H1 (cell line): ENCODE data around the gene MAN2C1. TPM values are rescaled to one million over a fixed set of nuclear protein-coding genes. Genes with fewer than 3 reads are reported as not detected.
"Not testable (repeated sequence)": the region's sequence is repeated elsewhere in the genome, so short reads cannot be mapped to it uniquely, and the experiment has no call there.

Source experiments
- CTCF ChIA-PET: fragments of 300-600 bp; sonication (Branson Sonifier 250); formaldehyde crosslinking; loops from one replicate; lab custom pipeline; 2021; ENCODE audit not compliant: partially characterized antibody; lab: Charles Lee
- POLR2A ChIA-PET: fragments of 300-600 bp; sonication (Branson Sonifier 250); formaldehyde crosslinking; loops from one replicate; lab custom pipeline; 2021; ENCODE audit warnings: inconsistent platforms; ENCODE audit not compliant: partially characterized antibody; lab: Charles Lee
- DNase-seq, 2 experiments: peaks; one replicate each; pipeline versions ENCODE4 v3.0.0 to v3.0.0-alpha.2; 2010 to 2022; ENCODE audit warnings: low spot score in 2 of 2, low read depth in 1 of 2, mixed read lengths in 1 of 2
- FAIRE-seq: peaks from 2 replicates; lab custom pipeline; 2011; peaks lifted over from hg19 to GRCh38; lab: Jason Lieb, UNC
- H2AFZ ChIP-seq: 2 replicates; pipeline ENCODE4 v1.8.1; 2012; ENCODE audit warnings: low read length, inconsistent platforms
- H2AK5ac ChIP-seq: 2 replicates; pipeline ENCODE4 v1.6.1; 2013; ENCODE audit warnings: low read depth, low read length
- H2BK120ac ChIP-seq: replicated peaks from 2 replicates; pipeline ENCODE3; 2013; ENCODE audit warnings: low read depth, low read length, inconsistent platforms
- H2BK12ac ChIP-seq: 2 replicates; pipeline ENCODE4 v1.6.1; 2013; ENCODE audit warnings: low read depth, low read length
- H2BK15ac ChIP-seq: 2 replicates; pipeline ENCODE4 v1.6.1; 2013; ENCODE audit warnings: low read length
- H2BK20ac ChIP-seq: 2 replicates; pipeline ENCODE4 v1.6.1; 2013; ENCODE audit warnings: low read length
- H2BK5ac ChIP-seq: 2 replicates; pipeline ENCODE4 v1.6.1; 2013; ENCODE audit warnings: low read depth, low read length
- H3K14ac ChIP-seq: 2 replicates; pipeline ENCODE4 v1.6.1; 2013; ENCODE audit warnings: inconsistent platforms; ENCODE audit not compliant: insufficient read length
- H3K18ac ChIP-seq: 2 replicates; pipeline ENCODE4 v1.6.1; 2013; ENCODE audit warnings: low read length; ENCODE audit errors: extremely low read depth
- H3K23ac ChIP-seq: 2 replicates; pipeline ENCODE4 v1.6.1; 2013; ENCODE audit warnings: inconsistent platforms; ENCODE audit not compliant: insufficient read length
- H3K23me2 ChIP-seq: 2 replicates; pipeline ENCODE4 v1.6.1; 2013; ENCODE audit warnings: low read depth, low read length
- H3K27ac ChIP-seq: 2 replicates; pipeline ENCODE4 v1.6.1; 2011; ENCODE audit warnings: low read depth, low read length, inconsistent platforms
- H3K27me3 ChIP-seq, 4 experiments: replicated peaks in 1 of 4; 1 replicate in 1 of 4; 2 replicates in 3 of 4; pipeline versions ENCODE4 v1.6.1 to v1.8.1; 2011 to 2013; ENCODE audit warnings: low read length in 3 of 4, mild to moderate bottlenecking in 3 of 4, inconsistent platforms in 2 of 4, mixed read lengths in 2 of 4, moderate library complexity in 1 of 4; ENCODE audit not compliant: control insufficient read depth in 3 of 4, insufficient read depth in 3 of 4; ENCODE audit errors: extremely low read depth in 1 of 4
- H3K36me3 ChIP-seq, 4 experiments: 2 replicates each; pipeline versions ENCODE4 v1.6.1 to v1.8.1; 2011 to 2013; ENCODE audit warnings: mild to moderate bottlenecking in 4 of 4, low read length in 3 of 4, moderate library complexity in 2 of 4, control low read depth in 1 of 4, inconsistent platforms in 1 of 4; ENCODE audit not compliant: insufficient read depth in 4 of 4, control insufficient read depth in 2 of 4
- H3K4ac ChIP-seq: replicated peaks from 2 replicates; pipeline ENCODE3; 2013; ENCODE audit warnings: low read length, low read depth, mixed read lengths, inconsistent platforms; ENCODE audit not compliant: insufficient read length
- H3K4me1 ChIP-seq, 4 experiments: replicated peaks in 1 of 4; 1 replicate in 1 of 4; 2 replicates in 3 of 4; pipeline versions ENCODE4 v1.6.1 to v1.8.1; 2011 to 2013; ENCODE audit warnings: low read length in 3 of 4, inconsistent platforms in 2 of 4, mixed read lengths in 1 of 4; ENCODE audit not compliant: insufficient read depth in 4 of 4, control insufficient read depth in 3 of 4
- H3K4me2 ChIP-seq, 2 experiments: 2 replicates each; pipeline versions ENCODE4 v1.6.1 to v1.8.1; 2011 to 2013; ENCODE audit warnings: low read depth in 2 of 2, low read length in 2 of 2, control low read depth in 1 of 2, inconsistent platforms in 1 of 2, mild to moderate bottlenecking in 1 of 2; ENCODE audit not compliant: insufficient read depth in 1 of 2
- H3K4me3 ChIP-seq, 4 experiments: fragments of 200-600, 300-600 bp in 1 of 4; sonication (generic), shearing (Covaris generic), sonication (Bioruptor Twin) in 1 of 4; 2 replicates each; pipeline versions ENCODE4 v1.5.1 to v1.8.1; 2011 to 2016; ENCODE audit warnings: low read length in 4 of 4, low read depth in 3 of 4, control low read depth in 2 of 4, inconsistent platforms in 2 of 4, mild to moderate bottlenecking in 2 of 4, mixed read lengths in 1 of 4, moderate library complexity in 1 of 4; ENCODE audit not compliant: insufficient read depth in 2 of 4; ENCODE audit errors: extremely low read depth in 1 of 4
- H3K56ac ChIP-seq: replicated peaks from 2 replicates; pipeline ENCODE3; 2013; ENCODE audit warnings: low read depth, mild to moderate bottlenecking, mixed read lengths, low read length, inconsistent platforms; ENCODE audit not compliant: insufficient read length
- H3K79me1 ChIP-seq: 2 replicates; pipeline ENCODE4 v1.6.1; 2013; ENCODE audit warnings: low read depth, low read length, control low read depth
- H3K79me2 ChIP-seq, 2 experiments: 2 replicates each; pipeline versions ENCODE4 v1.6.1 to v1.8.1; 2012 to 2013; ENCODE audit warnings: low read length in 2 of 2, mild to moderate bottlenecking in 2 of 2, inconsistent platforms in 1 of 2; ENCODE audit not compliant: insufficient read depth in 2 of 2, control insufficient read depth in 1 of 2
- H3K9ac ChIP-seq, 4 experiments: replicated peaks in 1 of 4; 1 replicate in 1 of 4; 2 replicates in 3 of 4; pipeline versions ENCODE4 v1.6.1 to v1.8.1; 2011 to 2013; ENCODE audit warnings: low read depth in 3 of 4, low read length in 3 of 4, control low read depth in 2 of 4, mild to moderate bottlenecking in 2 of 4, moderate library complexity in 2 of 4, inconsistent platforms in 1 of 4; ENCODE audit errors: extremely low read depth in 1 of 4
- H3K9me3 ChIP-seq, 2 experiments: 2 replicates each; pipeline versions ENCODE4 v1.6.1 to v1.8.1; 2012 to 2013; ENCODE audit warnings: mild to moderate bottlenecking in 2 of 2, moderate library complexity in 2 of 2, control low read depth in 1 of 2, inconsistent platforms in 1 of 2, low read depth in 1 of 2, low read length in 1 of 2, mixed read lengths in 1 of 2; ENCODE audit not compliant: insufficient read depth in 2 of 2
- H4K20me1 ChIP-seq, 2 experiments: replicated peaks in 1 of 2; 2 replicates each; pipeline versions ENCODE3 to v1.8.1; 2011 to 2013; ENCODE audit warnings: inconsistent platforms in 2 of 2, low read length in 2 of 2, mild to moderate bottlenecking in 1 of 2; ENCODE audit not compliant: insufficient read depth in 2 of 2, control insufficient read depth in 1 of 2
- H4K5ac ChIP-seq: 2 replicates; pipeline ENCODE4 v1.6.1; 2013; ENCODE audit warnings: low read length, low read depth, mixed read lengths, inconsistent platforms; ENCODE audit not compliant: insufficient read length
- H4K8ac ChIP-seq: 2 replicates; pipeline ENCODE4 v1.8.0; 2013; ENCODE audit warnings: mild to moderate bottlenecking, moderate library complexity, low read length, inconsistent platforms; ENCODE audit not compliant: insufficient read depth; ENCODE audit errors: extremely low read depth
- H4K91ac ChIP-seq: replicated peaks from 2 replicates; pipeline ENCODE3; 2013; ENCODE audit warnings: low read length, mixed read lengths, inconsistent platforms; ENCODE audit not compliant: insufficient read length
- HDAC2 ChIP-seq, 2 experiments: fragments of 300-600 bp in 1 of 2; sonication (generic) in 1 of 2; IDR thresholded peaks; 2 replicates each; pipeline ENCODE4 v1.6.1; 2011 to 2012; ENCODE audit warnings: low read depth in 2 of 2, low read length in 2 of 2, mild to moderate bottlenecking in 2 of 2, moderate library complexity in 2 of 2, borderline replicate concordance in 1 of 2, inconsistent platforms in 1 of 2
- HDAC6 ChIP-seq: IDR thresholded peaks from one replicate; pipeline ENCODE4 v1.7.1; 2012; ENCODE audit warnings: low read depth, mild to moderate bottlenecking, inconsistent platforms, low read length, moderate library complexity
- RXRA ChIP-seq: IDR thresholded peaks from 2 replicates; pipeline ENCODE4 v1.6.1; 2011; ENCODE audit warnings: low read depth, mild to moderate bottlenecking, low read length, moderate library complexity; ENCODE audit not compliant: insufficient read depth
- TAF7 ChIP-seq: optimal IDR thresholded peaks from 2 replicates; pipeline ENCODE3; 2011; ENCODE audit warnings: low read depth, mild to moderate bottlenecking, inconsistent platforms, low read length, moderate library complexity, borderline replicate concordance
- WGBS, 2 experiments: shearing (Covaris generic) in 1 of 2; methylation state at CpG; one replicate each; pipeline versions ENCODE4 v1.1.6 to v1.1.7; 2013 to 2015; ENCODE audit warnings: low lambda C conversion rate in 2 of 2, mixed read lengths in 2 of 2, inconsistent platforms in 1 of 2, low coverage in 1 of 2, missing lambda C conversion rate in 1 of 2; ENCODE audit not compliant: insufficient replicate concordance in 2 of 2, insufficient coverage in 1 of 2, insufficient read length in 1 of 2; ENCODE audit errors: extremely low coverage in 1 of 2, missing lambda C conversion rate in 1 of 2; 5-methylcytosine and 5-hydroxymethylcytosine counted together
- polyA plus RNA-seq, 7 experiments: library from polyadenylated mRNA; depleted of rRNA in 3 of 7; stranded (reverse) in 5 of 7; unstranded in 2 of 7; fragments of >200 nt in 5 of 7; fragments of 200-250 nt in 2 of 7; gene quantifications; 1 replicate in 5 of 7; 2 replicates in 1 of 7; 4 replicates in 1 of 7; pipeline versions ENCODE4 v1.2.1 to v1.2.3, GENCODE V29; 2011 to 2013; ENCODE audit warnings: missing spikeins in 2 of 7, mixed read lengths in 2 of 7
- total RNA-seq: library from RNA; stranded (reverse); fragmentation: NEBNext Ultra II Directional; extraction: Animal tissue kit (Norgen Biotek cat#: 25700); gene quantifications from 2 replicates; pipeline ENCODE4 v1.2.1, GENCODE V29; 2021

MAN2C1 gene
- total and polyA plus RNA-seq, 2 of the 8 experiments (the other 6 are each of a cell fraction or from before 2014, with no cell fraction given), result 56.3 to 88.9 TPM

DNA sequence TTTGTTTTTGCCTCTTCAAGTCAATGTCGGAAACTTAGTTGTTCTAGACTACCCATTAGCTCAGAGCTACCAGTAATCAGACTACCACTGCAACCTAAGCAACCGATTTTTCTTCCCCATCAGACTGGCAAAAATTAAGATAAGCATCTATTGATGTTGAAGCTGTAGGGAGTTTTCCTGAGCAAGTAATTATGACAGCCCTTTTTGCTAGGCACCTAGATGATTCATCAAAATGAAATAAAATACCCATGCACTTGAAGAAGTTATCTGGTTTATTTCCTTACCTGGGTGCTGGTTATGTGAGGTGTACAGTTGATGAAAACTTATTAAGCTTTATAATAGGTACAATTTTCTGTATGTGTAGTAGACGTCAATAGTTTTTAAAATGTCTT, 33.1 kb downstream of the MAN2C1 start (continued):
- TF ChIP-seq HDAC2 (IDR thresholded peaks at IDR 0.05; ENCODE audit: borderline replicate concordance in 1 of 2, low read depth in 2 of 2, low read length in 2 of 2), result no peak
- no peak for TF ChIP-seq TAF7
- TF ChIP-seq RXRA, result no peak
- TF ChIP-seq HDAC6, result no peak

DNA sequence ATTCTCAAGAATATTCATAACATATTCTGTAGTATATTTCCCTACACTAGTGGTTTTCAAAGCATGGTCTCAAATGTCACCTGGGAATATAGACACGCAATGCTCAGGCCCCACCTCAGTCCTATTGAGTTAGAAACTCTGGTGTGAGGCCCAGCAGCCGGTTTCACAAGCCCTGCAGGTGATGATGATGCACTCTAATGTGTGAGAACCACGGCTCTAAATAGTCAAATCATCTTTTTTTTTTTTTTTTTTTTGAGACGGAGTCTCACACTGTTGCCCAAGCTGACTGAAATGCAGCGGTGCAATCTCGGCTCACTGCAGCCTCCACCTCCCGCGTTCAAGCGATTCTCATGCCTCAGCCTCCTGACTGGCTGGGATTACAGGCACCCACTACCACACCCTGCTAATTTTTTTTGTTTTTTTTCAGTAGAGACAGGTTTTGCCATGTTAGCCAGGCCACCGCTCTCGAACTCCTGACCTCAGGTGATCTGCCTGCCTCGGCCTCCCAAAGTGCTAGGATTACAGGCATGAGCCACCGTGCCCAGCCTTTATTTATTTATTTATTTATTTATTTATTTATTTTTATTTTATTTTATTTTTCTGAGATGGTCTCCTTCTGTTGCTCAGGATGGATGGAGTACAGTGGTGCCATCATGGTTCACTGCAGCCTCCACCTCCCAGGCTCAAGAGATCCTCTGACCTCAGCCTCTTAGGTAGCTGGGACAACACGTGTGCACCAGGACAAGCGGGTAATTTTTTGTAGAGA, 34.6 kb downstream of the MAN2C1 start:
- CTCF ChIA-PET, result interaction anchor here (0.6 to 1.4 kb wide), 5 partner anchors 12 to 563 kb away, joined by 3 to 4 read pairs (median 3); no protein-coding TSS in a partner anchor
- not testable (repeated sequence) for H3K79me1 ChIP-seq, H2BK5ac ChIP-seq, H3K4me2 ChIP-seq, H3K14ac ChIP-seq, H3K9ac ChIP-seq, H2BK20ac ChIP-seq, H4K5ac ChIP-seq, H3K23ac ChIP-seq, H3K56ac ChIP-seq, DNase-seq, H4K8ac ChIP-seq, H3K79me2 ChIP-seq, H3K4me1 ChIP-seq, H3K9me3 ChIP-seq, H3K4me3 ChIP-seq, H2AFZ ChIP-seq, H3K18ac ChIP-seq, H3K36me3 ChIP-seq, H2BK15ac ChIP-seq, FAIRE-seq, H3K23me2 ChIP-seq, H4K91ac ChIP-seq, H3K27me3 ChIP-seq, H2BK12ac ChIP-seq, H2BK120ac ChIP-seq, H3K4ac ChIP-seq, H3K27ac ChIP-seq, H4K20me1 ChIP-seq, H2AK5ac ChIP-seq
- POLR2A ChIA-PET, result interaction anchor here (0.9 to 1.6 kb wide), 3 partner anchors 12 to 122 kb away, joined by 3 to 4 read pairs (median 3); partner anchors contain the start of gene NEIL1
- WGBS, 2 experiments, result 90% methylated on average over 14 of the region's 15 CpGs; no CpG with 5 or more reads in 1 of the 2 experiments
